ENCODE results near the gene ROR1.

DNA sequence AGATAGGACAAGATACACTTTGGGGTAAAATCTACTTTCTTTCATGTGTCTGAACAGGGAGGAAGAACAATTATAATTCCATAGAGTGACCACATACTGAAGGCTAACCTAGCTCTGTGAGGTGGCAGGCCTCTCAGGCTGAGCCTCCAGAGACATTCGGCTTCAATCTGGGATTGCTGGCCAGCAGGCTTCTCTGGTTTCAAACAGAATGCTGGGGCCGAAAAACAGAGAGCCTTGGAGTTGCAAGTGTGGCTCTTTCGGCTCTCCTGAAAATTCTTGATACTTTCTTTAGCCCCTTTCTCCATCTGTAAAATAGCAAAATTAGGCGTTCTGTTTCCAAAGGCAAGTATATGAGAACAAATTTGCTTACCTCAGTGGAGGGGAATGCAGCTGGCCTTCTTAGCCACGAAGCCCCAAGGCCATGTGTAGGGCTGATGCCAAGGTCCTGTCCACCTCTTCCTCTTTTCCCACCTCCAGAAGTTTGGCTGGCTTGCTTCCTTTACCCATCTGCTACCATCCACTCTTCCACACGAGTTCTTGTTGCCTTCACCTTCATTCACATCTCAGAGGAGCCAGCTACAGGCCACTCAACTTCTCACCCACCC lies 399.6 kb downstream of the ROR1 start:
- TF ChIP-seq, protein P1, sequence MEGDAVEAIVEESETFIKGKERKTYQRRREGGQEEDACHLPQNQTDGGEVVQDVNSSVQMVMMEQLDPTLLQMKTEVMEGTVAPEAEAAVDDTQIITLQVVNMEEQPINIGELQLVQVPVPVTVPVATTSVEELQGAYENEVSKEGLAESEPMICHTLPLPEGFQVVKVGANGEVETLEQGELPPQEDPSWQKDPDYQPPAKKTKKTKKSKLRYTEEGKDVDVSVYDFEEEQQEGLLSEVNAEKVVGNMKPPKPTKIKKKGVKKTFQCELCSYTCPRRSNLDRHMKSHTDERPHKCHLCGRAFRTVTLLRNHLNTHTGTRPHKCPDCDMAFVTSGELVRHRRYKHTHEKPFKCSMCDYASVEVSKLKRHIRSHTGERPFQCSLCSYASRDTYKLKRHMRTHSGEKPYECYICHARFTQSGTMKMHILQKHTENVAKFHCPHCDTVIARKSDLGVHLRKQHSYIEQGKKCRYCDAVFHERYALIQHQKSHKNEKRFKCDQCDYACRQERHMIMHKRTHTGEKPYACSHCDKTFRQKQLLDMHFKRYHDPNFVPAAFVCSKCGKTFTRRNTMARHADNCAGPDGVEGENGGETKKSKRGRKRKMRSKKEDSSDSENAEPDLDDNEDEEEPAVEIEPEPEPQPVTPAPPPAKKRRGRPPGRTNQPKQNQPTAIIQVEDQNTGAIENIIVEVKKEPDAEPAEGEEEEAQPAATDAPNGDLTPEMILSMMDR (IDR thresholded peaks at IDR 0.05), result no peak
- no peak for TF ChIP-seq POLR2A (IDR thresholded peaks at IDR 0.05)
